ENCODE data around the gene FAM193B.
A peak's percentile ranks its signal among the peaks of the same experiment; 100 is the strongest.

Gene FAM193B

GRCh38 chr5:177478711-177479646, 75.4 kb downstream of the FAM193B start:
- H3K27me3 ChIP-seq (ENCODE audit: insufficient read depth, low read length, poor library complexity) = no peaks in the 10 kb centered on the region
- no peak overlapping the region for H2BK15ac ChIP-seq (replicated peaks; ENCODE audit: low read depth)
- no peak overlapping the region for H3K27ac ChIP-seq (ENCODE audit: low read depth, low read length)
- peaks cover 6% of the 10 kb centered on the region for H3K36me3 ChIP-seq (ENCODE audit: control insufficient read depth, insufficient read depth, low read length)
- no peak overlapping the region for H2AK5ac ChIP-seq (ENCODE audit: low read length)
- H3K4ac ChIP-seq (ENCODE audit: low read depth, low read length) = no peak overlapping the region
- H3K4me1 ChIP-seq (ENCODE audit: control insufficient read depth, low read depth, low read length) = peaks cover 5% of the 10 kb centered on the region
- no peaks in the 10 kb centered on the region for H3K79me1 ChIP-seq (ENCODE audit: low read length)
- WGBS (ENCODE audit: extremely low coverage, insufficient coverage, low lambda C conversion rate) = no CpG with 5 or more reads among the region's 18 CpGs
- H3K79me2 ChIP-seq (ENCODE audit: control insufficient read depth, insufficient read depth, low read length) = no peaks in the 10 kb centered on the region
- no peak overlapping the region for H4K5ac ChIP-seq (ENCODE audit: low read length)
- H3K56ac ChIP-seq (ENCODE audit: low read length) = peak overlapping the region; percentile 34
- H4K8ac ChIP-seq (ENCODE audit: low read depth, low read length) = no peak overlapping the region
- no peak overlapping the region for H3K4me3 ChIP-seq (ENCODE audit: low read length)
- no peak overlapping the region for H3K18ac ChIP-seq (ENCODE audit: low read length)
- H3K9ac ChIP-seq (ENCODE audit: low read length) = no peak overlapping the region
- H2BK120ac ChIP-seq (ENCODE audit: low read depth, low read length) = no peak overlapping the region
- no peak for DNase-seq
- H3K23ac ChIP-seq (ENCODE audit: low read length) = no peak overlapping the region
- H3K4me2 ChIP-seq (ENCODE audit: low read length) = no peak overlapping the region
- no peak overlapping the region for H2BK5ac ChIP-seq (ENCODE audit: low read length)

- H3K18ac ChIP-seq (ENCODE audit: low read length) = no peak overlapping the region
- no peaks in the 10 kb centered on the region for H3K79me1 ChIP-seq (ENCODE audit: low read length)
- no peak overlapping the region for H2BK120ac ChIP-seq (ENCODE audit: low read depth, low read length)
- no peak overlapping the region for H3K27ac ChIP-seq (ENCODE audit: low read depth, low read length)
- no peak overlapping the region for H3K4ac ChIP-seq (ENCODE audit: low read depth, low read length)
- H3K36me3 ChIP-seq (ENCODE audit: control insufficient read depth, insufficient read depth, low read length) = peaks cover 3% of the 10 kb centered on the region
- H3K79me2 ChIP-seq (ENCODE audit: control insufficient read depth, insufficient read depth, low read length) = peaks cover under 1% of the 10 kb centered on the region
- H3K27me3 ChIP-seq (ENCODE audit: insufficient read depth, low read length, poor library complexity) = no peaks in the 10 kb centered on the region
- H3K9ac ChIP-seq (ENCODE audit: low read length) = no peak overlapping the region
- H3K4me1 ChIP-seq (ENCODE audit: control insufficient read depth, low read depth, low read length) = peaks cover 6% of the 10 kb centered on the region
- no peak overlapping the region for H2BK15ac ChIP-seq (replicated peaks; ENCODE audit: low read depth)
- no peak overlapping the region for H3K23ac ChIP-seq (ENCODE audit: low read length)
- no peak overlapping the region for H3K4me3 ChIP-seq (ENCODE audit: low read length)
- no peak overlapping the region for H2BK5ac ChIP-seq (ENCODE audit: low read length)
- no peak overlapping the region for H4K5ac ChIP-seq (ENCODE audit: low read length)
- DNase-seq = no peak
- no peak overlapping the region for H2AK5ac ChIP-seq (ENCODE audit: low read length)
- H4K8ac ChIP-seq (ENCODE audit: low read depth, low read length) = no peak overlapping the region
- no CpG with 5 or more reads among the region's 13 CpGs for WGBS (ENCODE audit: extremely low coverage, insufficient coverage, low lambda C conversion rate)
- no peak overlapping the region for H3K56ac ChIP-seq (ENCODE audit: low read length)
- H3K4me2 ChIP-seq (ENCODE audit: low read length) = no peak overlapping the region
Measured at GRCh38 chr5:177477701-177478477, 76.5 kb downstream of the FAM193B start.

- no peak overlapping the region for H4K5ac ChIP-seq (ENCODE audit: low read length)
- H2BK5ac ChIP-seq (ENCODE audit: low read length) = no peak overlapping the region
- DNase-seq = peak; percentile 65
- no peak overlapping the region for H3K18ac ChIP-seq (ENCODE audit: low read length)
- no peak overlapping the region for H4K8ac ChIP-seq (ENCODE audit: low read depth, low read length)
- H3K4me1 ChIP-seq (ENCODE audit: control insufficient read depth, low read depth, low read length) = peaks cover 11% of the 10 kb centered on the region
- H3K27me3 ChIP-seq (ENCODE audit: insufficient read depth, low read length, poor library complexity) = no peaks in the 10 kb centered on the region
- H3K23ac ChIP-seq (ENCODE audit: low read length) = no peak overlapping the region
- WGBS (ENCODE audit: extremely low coverage, insufficient coverage, low lambda C conversion rate) = no CpG with 5 or more reads among the region's 18 CpGs
- H3K56ac ChIP-seq (ENCODE audit: low read length) = peak overlapping the region; percentile 7
- peaks cover 1% of the 10 kb centered on the region for H3K36me3 ChIP-seq (ENCODE audit: control insufficient read depth, insufficient read depth, low read length)
- H3K79me2 ChIP-seq (ENCODE audit: control insufficient read depth, insufficient read depth, low read length) = peaks cover 13% of the 10 kb centered on the region
- H3K27ac ChIP-seq (ENCODE audit: low read depth, low read length) = no peak overlapping the region
- H2AK5ac ChIP-seq (ENCODE audit: low read length) = no peak overlapping the region
- H3K4me2 ChIP-seq (ENCODE audit: low read length) = no peak overlapping the region
- no peak overlapping the region for H3K4me3 ChIP-seq (ENCODE audit: low read length)
- no peak overlapping the region for H3K9ac ChIP-seq (ENCODE audit: low read length)
- no peak overlapping the region for H2BK15ac ChIP-seq (replicated peaks; ENCODE audit: low read depth)
- H3K79me1 ChIP-seq (ENCODE audit: low read length) = peaks cover 3% of the 10 kb centered on the region
- no peak overlapping the region for H3K4ac ChIP-seq (ENCODE audit: low read depth, low read length)
- H2BK120ac ChIP-seq (ENCODE audit: low read depth, low read length) = no peak overlapping the region
Measured at GRCh38 chr5:177476531-177477233, 77.7 kb downstream of the FAM193B start.

GRCh38 chr5:177475563-177476427, 78.6 kb downstream of the FAM193B start:
- Histone ChIP-seq H3K4me1 (ENCODE audit: control insufficient read depth, low read depth, low read length) (peaks cover 14% of the 10 kb centered on the region), H3K18ac (ENCODE audit: low read length) (no peak overlapping the region), H3K56ac (ENCODE audit: low read length) (no peak overlapping the region), H3K27me3 (ENCODE audit: insufficient read depth, low read length, poor library complexity) (no peaks in the 10 kb centered on the region), H4K5ac (ENCODE audit: low read length) (no peak overlapping the region), H2AK5ac (ENCODE audit: low read length) (no peak overlapping the region), H3K4me3 (ENCODE audit: low read length) (no peak overlapping the region), H2BK15ac (replicated peaks; ENCODE audit: low read depth) (no peak overlapping the region), H3K4me2 (ENCODE audit: low read length) (no peak overlapping the region), H3K79me1 (ENCODE audit: low read length) (peaks cover 6% of the 10 kb centered on the region), H3K23ac (ENCODE audit: low read length) (no peak overlapping the region), H3K36me3 (ENCODE audit: control insufficient read depth, insufficient read depth, low read length) (no peaks in the 10 kb centered on the region), H3K79me2 (ENCODE audit: control insufficient read depth, insufficient read depth, low read length) (peaks cover 21% of the 10 kb centered on the region), H2BK120ac (ENCODE audit: low read depth, low read length) (no peak overlapping the region), H4K8ac (ENCODE audit: low read depth, low read length) (no peak overlapping the region), H3K27ac (ENCODE audit: low read depth, low read length) (no peak overlapping the region), H3K4ac (ENCODE audit: low read depth, low read length) (no peak overlapping the region), H3K9ac (ENCODE audit: low read length) (no peak overlapping the region), H2BK5ac (ENCODE audit: low read length) (no peak overlapping the region)
- no CpG with 5 or more reads among the region's 11 CpGs for WGBS (ENCODE audit: extremely low coverage, insufficient coverage, low lambda C conversion rate)
- no peak for DNase-seq

Measured in mesendoderm (in vitro differentiated cells).